ENCODE results near the gene USPL1.

DNA sequence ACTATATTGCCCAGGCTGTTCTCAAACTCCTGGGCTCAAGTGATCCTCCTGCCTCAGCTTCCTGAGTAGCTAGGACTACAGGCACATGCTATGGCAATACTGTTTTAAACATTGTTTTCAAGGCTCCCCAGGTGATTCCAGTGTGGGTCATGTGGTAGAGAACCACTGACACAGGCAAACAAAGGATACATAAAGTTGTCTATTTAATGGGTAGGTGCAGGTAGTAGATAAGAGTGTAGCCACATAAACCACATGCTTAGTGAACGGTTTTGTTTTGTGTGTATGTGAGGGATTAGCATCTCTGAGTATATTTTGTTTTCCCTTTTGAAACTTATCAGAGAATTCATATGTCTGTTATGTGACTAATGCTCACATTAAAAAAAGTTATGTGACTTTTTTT is 36.7 kb downstream of the USPL1 start:
- TF ChIP-seq CTCF (IDR thresholded peaks at IDR 0.05), result no peak
- TF ChIP-seq EZH2phosphoT487 (IDR thresholded peaks at IDR 0.05), result no peak
